HFFc6 (cell line): Measurements from ENCODE around the gene CRISP2. TPM values are rescaled to one million over a fixed set of nuclear protein-coding genes. Genes with fewer than 3 reads are reported as not detected.

Source experiments
- DNase-seq: peaks from one replicate; pipeline ENCODE4 v3.0.0-alpha.2; 2018
- H3K27ac Mint-ChIP-seq: 2 replicates; pipeline ENCODE4 v1.8.0; 2020; ENCODE audit warnings: mild to moderate bottlenecking, mixed read lengths
- H3K27me3 Mint-ChIP-seq: 2 replicates; pipeline ENCODE4 v1.8.0; 2021; ENCODE audit warnings: mild to moderate bottlenecking, moderate library complexity, mixed read lengths; ENCODE audit not compliant: insufficient read depth
- H3K36me3 Mint-ChIP-seq: 2 replicates; pipeline ENCODE4 v1.8.0; 2021; ENCODE audit warnings: low read depth, mixed read lengths
- H3K4me1 Mint-ChIP-seq: 2 replicates; pipeline ENCODE4 v1.8.0; 2020; ENCODE audit warnings: low read depth, mixed read lengths
- H3K4me3 Mint-ChIP-seq: 2 replicates; pipeline ENCODE4 v1.8.0; 2020; ENCODE audit warnings: mild to moderate bottlenecking, moderate library complexity, mixed read lengths
- H3K9me3 Mint-ChIP-seq: 2 replicates; pipeline ENCODE4 v1.8.0; 2020; ENCODE audit warnings: mild to moderate bottlenecking, mixed read lengths
- CTCF ChIP-seq: fragments of 200-600 bp; sonication (generic); IDR thresholded peaks from 2 replicates; pipeline ENCODE4 v1.5.0; 2021; ENCODE audit warnings: antibody characterized with exemption, mild to moderate bottlenecking
- total RNA-seq, 6 experiments: library from RNA; stranded (reverse); fragmentation: NEBNext Ultra II Directional; extraction: Animal tissue kit (Norgen Biotek cat#: 25700); gene quantifications; 2 replicates in 1 of 6; 3 replicates in 5 of 6; pipeline ENCODE4 v1.2.3, GENCODE V29; 2021

The CRISP2 gene
- total RNA-seq, 6 experiments from 2014 or later = not detected

GRCh38 chr6:49662231-49662891 is 51.0 kb downstream of the CRISP2 start:
- no peak for TF ChIP-seq CTCF
- Mint-ChIP-seq H3K4me3 (no peak overlapping the region), H3K9me3 (peaks cover 33% of the 10 kb centered on the region), H3K27ac (no peak overlapping the region), H3K27me3 (no peaks in the 10 kb centered on the region), H3K4me1 (no peaks in the 10 kb centered on the region), H3K36me3 (0 out of 2 replicates have a peak, but pooled peaks cover 3% of the 10 kb centered on the region)
- no peak for DNase-seq

- H3K27ac Mint-ChIP-seq = no peak overlapping the region
These were observed 59.4 kb downstream of the CRISP2 start for GRCh38 chr6:49653942-49654341.

GRCh38 chr6:49653438-49653837 is 59.9 kb downstream of the CRISP2 start:
- Mint-ChIP-seq H3K4me3 (no peak overlapping the region), H3K27ac (no peak overlapping the region), H3K4me1 (no peaks in the 10 kb centered on the region)

More at GRCh38 chr6:49653942-49654341, 59.4 kb downstream of the CRISP2 start:
- Mint-ChIP-seq H3K9me3 (peaks cover 14% of the 10 kb centered on the region), H3K4me3 (no peak overlapping the region), H3K36me3 (0 out of 2 replicates have a peak, but pooled peaks cover 3% of the 10 kb centered on the region), H3K4me1 (no peaks in the 10 kb centered on the region), H3K27me3 (no peaks in the 10 kb centered on the region)
- no peak for DNase-seq
- TF ChIP-seq CTCF = no peak

GRCh38 chr6:49651239-49651638 is 62.1 kb downstream of the CRISP2 start:
- H3K4me3 Mint-ChIP-seq = no peak overlapping the region
- TF ChIP-seq CTCF = no peak
- no peaks in the 10 kb centered on the region for H3K36me3 Mint-ChIP-seq
- H3K9me3 Mint-ChIP-seq = peaks cover 12% of the 10 kb centered on the region
- H3K4me1 Mint-ChIP-seq = no peaks in the 10 kb centered on the region
- H3K27me3 Mint-ChIP-seq = no peaks in the 10 kb centered on the region; the same call in 1 of the 2 replicates
- DNase-seq = no peak
- no peak overlapping the region for H3K27ac Mint-ChIP-seq

More at GRCh38 chr6:49653438-49653837, 59.9 kb downstream of the CRISP2 start:
- TF ChIP-seq CTCF = no peak
- Mint-ChIP-seq H3K27me3 (no peaks in the 10 kb centered on the region), H3K9me3 (peaks cover 11% of the 10 kb centered on the region), H3K36me3 (0 out of 2 replicates have a peak, but pooled peaks cover under 1% of the 10 kb centered on the region)
- no peak for DNase-seq

GRCh38 chr6:49649988-49650387 is 63.4 kb downstream of the CRISP2 start:
- TF ChIP-seq CTCF = no peak
- no peaks in the 10 kb centered on the region for H3K36me3 Mint-ChIP-seq
- no peaks in the 10 kb centered on the region for H3K4me1 Mint-ChIP-seq
- H3K4me3 Mint-ChIP-seq = no peak overlapping the region
- H3K27ac Mint-ChIP-seq = no peak overlapping the region
- no peaks in the 10 kb centered on the region; the same call in 1 of the 2 replicates for H3K27me3 Mint-ChIP-seq
- peaks cover 19% of the 10 kb centered on the region for H3K9me3 Mint-ChIP-seq
- no peak for DNase-seq
